Stimulated activated CD4-positive, alpha-beta T cell treated with anti-CD3 and anti-CD28 coated beads, Interleukin-4, amount 100 ng/mL, for 1 hour (primary cell): ENCODE results near the gene STYXL2.

ENCODE experiments used
- DNase-seq: peaks from one replicate; pipeline ENCODE4 v3.0.0-alpha.2; 2020

STYXL2 gene

DNA sequence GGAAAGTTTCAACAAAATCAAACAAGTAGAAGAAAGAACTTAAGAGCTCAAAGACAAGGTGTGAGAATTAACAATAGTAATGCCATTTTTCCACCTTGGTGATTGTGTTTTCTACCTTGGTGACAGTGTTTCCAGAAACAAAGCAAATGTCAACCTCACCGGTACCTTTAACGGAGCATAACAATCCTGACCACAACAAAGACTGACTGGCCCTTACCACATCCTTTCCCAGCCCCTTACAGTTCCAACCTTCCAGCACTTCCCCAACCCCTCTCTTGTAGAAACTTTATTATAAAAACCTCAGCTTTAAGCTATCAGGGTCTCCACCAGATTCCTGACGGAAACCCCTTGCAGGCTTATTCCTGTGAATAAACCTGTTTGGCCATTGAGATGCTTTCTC lies 16.7 kb downstream of the STYXL2 start:
- DNase-seq = no peak

DNA sequence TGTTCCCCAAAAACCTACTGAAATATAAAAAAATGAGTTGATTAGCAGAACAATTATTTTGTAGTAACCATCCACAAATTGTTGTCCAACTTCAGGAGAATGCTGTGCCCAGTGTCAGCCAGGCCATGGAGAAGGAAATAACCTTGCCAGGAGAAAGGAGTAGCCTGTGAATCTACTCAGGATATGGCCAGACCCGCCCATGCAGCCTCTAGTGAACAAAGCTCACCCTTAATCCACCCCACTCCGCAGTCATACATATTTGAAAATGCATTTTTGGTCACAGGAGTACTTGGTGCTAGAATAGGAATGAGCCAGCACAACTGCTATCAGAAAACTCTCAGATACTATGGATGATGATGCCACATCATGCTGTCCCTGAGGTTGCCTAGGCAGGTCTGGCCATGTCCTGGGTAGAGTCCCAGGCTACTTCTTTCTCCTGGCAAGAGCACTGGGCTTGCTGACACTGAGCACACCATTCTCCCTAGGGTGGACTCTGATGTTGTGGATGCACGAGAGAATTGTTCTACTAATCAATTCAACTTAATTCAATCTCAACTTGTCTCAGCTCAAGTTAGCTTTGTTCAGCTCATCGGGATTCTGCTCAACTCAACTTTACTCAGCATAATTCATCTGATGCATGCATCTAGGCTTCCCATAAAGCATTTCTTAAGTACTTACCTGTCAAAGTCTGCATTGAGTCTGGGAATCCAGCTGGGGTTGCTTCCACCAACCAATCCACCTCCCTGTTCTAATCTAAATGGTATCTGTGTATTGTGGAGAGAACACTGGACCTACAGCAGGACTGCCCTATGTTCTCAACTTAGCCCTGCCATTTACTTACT lies 18.2 kb downstream of the STYXL2 start:
- DNase-seq = no peak

GRCh38 chr1:167114725-167115124 lies 20.9 kb downstream of the STYXL2 start:
- DNase-seq = no peak

DNA sequence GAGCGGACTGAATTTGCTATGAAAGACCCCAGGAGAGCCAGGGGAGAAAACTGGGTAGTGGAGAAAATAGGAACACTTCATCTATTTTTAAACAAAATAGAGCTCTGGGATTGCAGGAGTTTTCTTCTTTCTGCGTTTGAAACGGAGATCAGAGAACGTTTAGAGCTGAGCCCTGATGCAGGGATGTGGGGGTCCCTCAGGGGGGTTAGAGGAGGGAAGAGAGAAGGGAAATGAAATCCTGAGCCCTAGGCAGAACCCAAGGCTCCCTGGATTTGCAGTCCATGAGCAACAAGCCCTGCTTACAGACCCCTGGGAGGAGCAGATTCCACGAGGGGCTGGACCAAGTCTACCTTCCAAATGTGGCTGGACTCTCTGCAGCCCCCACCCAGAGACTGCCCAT lies 21.8 kb downstream of the STYXL2 start:
- no peak for DNase-seq

GRCh38 chr1:167116174-167116573 lies 22.3 kb downstream of the STYXL2 start:
- no peak for DNase-seq

DNA sequence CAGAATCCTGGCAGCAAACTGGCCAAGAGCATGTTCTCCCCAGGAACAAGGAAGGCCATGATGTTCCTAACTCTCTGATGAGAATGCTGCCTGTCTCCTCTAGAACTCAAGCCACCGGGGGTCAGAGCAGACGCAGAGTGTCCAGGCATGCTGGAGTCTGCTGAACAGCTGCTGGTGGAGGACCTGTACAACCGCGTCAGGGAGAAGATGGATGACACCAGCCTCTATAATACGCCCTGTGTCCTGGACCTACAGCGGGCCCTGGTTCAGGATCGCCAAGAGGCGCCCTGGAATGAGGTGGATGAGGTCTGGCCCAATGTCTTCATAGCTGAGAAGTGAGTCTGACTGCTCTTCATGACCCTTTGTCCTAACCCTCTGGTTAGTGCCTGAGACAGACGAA lies 23.4 kb downstream of the STYXL2 start:
- no peak for DNase-seq

DNA sequence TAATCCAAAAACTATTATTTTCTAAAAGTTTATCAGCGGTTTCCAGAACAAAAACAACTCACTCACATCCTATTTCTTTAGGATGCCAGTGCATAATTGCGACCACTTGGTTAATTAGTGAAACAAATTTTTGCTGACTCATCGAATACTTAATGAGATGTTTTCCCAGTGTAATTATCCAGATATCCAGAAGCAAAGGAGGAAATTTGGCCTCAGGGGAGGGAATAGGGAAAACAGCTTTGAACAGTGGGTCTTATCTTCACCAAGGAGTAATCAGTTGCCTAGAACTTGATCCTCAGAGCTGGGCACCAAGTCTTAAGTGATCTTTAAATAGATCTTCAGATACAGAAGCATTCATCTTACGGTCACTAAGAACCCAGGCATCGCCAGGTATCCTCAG lies 24.3 kb downstream of the STYXL2 start:
- DNase-seq = no peak

- no peak for DNase-seq
These were observed 25.8 kb downstream of the STYXL2 start for GRCh38 chr1:167119696-167120095.

DNA sequence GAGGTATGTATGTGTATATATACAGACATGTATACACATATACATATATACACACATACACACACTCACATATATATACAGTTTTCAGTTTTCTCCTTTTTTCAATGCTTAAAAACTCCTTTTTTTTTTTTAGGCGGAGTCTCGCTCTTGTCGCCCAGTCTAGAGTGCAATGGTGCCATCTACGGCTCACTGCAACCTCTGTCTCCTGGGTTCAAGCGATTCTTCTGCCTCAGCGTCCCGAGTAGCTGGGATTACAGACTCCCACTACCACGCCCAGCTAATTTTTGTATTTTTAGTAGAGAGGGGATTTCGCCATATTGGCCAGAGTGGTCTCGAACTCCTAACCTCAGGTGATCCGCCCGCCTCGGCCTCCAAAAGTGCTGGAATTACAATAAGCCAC lies 27.0 kb downstream of the STYXL2 start:
- DNase-seq = no peak

- peak; percentile 33 for DNase-seq
These were observed 27.7 kb downstream of the STYXL2 start for GRCh38 chr1:167121375-167122120.

DNA sequence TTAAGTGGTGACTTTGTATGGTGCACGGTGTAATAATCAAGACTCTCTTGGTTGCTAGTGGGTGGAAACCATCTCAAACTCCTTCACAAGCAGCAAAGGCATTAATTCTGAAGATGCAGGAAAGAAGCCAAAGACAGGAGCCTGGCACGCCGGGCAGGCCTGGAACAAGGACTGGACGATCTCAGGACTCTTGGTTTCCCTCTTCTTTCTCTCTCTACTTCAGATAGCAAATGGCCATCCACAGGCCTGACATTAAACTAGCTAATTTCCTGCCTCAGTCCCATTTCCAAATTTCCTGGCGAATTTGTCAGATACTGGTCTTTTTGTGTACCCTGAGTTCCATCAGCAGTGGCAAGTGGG lies 28.2 kb downstream of the STYXL2 start:
- DNase-seq = no peak

DNA sequence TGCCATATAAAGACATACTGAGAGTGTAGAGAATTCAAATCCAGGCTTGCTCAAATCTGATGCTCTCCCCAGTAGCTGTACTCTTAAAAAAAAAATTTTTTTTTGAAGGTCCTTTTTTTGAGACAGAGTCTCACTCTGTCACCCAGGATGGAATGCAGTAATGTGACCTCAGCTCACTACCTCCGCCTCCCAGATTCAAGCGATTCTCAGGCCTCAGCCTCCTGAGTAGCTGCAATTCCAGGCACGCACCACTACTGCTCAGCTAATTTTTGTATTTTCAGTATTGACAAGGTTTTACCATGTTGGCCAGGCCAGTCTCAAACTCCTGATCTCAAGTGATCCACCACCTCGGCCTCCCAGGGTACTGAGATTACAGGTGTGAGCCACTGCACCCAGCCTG lies 28.7 kb downstream of the STYXL2 start:
- DNase-seq = no peak

DNA sequence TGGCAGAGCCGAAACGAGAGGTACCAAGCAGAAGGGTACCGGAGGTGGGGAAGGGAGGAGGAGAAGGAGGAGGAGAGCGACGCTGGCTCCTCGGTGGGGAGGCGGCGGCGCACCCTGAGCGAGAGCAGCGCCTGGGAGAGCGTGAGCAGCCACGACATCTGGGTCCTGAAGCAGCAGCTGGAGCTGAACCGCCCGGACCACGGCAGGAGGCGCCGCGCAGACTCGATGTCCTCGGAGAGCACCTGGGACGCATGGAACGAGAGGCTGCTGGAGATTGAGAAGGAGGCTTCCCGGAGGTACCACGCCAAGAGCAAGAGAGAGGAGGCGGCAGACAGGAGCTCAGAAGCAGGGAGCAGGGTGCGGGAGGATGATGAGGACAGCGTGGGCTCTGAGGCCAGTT lies 32.4 kb downstream of the STYXL2 start:
- DNase-seq = no peak

DNA sequence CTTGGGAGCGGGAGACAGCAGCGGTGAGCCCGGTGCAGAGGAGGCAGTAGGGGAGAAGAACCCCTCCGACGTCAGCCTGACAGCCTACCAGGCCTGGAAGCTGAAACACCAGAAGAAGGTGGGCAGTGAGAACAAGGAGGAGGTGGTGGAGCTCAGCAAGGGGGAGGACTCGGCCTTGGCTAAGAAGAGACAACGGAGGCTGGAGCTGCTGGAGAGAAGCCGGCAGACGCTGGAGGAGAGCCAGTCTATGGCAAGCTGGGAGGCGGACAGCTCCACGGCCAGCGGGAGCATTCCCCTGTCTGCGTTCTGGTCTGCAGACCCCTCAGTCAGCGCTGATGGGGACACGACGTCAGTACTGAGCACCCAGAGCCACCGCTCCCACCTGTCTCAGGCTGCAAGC lies 32.9 kb downstream of the STYXL2 start:
- no peak for DNase-seq

DNA sequence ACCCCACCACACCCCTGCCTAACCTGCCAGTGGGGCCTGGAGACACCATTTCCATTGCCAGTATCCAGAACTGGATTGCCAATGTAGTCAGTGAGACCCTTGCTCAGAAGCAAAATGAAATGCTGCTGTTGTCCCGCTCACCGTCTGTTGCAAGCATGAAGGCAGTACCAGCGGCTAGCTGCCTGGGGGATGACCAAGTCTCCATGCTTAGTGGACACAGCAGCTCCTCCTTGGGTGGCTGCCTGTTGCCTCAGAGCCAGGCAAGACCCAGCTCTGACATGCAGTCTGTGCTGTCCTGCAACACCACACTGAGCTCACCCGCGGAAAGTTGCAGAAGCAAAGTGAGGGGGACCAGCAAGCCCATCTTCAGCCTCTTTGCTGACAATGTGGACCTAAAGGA lies 33.4 kb downstream of the STYXL2 start:
- DNase-seq = no peak

GRCh38 chr1:167127661-167128060 lies 33.8 kb downstream of the STYXL2 start:
- DNase-seq = no peak

DNA sequence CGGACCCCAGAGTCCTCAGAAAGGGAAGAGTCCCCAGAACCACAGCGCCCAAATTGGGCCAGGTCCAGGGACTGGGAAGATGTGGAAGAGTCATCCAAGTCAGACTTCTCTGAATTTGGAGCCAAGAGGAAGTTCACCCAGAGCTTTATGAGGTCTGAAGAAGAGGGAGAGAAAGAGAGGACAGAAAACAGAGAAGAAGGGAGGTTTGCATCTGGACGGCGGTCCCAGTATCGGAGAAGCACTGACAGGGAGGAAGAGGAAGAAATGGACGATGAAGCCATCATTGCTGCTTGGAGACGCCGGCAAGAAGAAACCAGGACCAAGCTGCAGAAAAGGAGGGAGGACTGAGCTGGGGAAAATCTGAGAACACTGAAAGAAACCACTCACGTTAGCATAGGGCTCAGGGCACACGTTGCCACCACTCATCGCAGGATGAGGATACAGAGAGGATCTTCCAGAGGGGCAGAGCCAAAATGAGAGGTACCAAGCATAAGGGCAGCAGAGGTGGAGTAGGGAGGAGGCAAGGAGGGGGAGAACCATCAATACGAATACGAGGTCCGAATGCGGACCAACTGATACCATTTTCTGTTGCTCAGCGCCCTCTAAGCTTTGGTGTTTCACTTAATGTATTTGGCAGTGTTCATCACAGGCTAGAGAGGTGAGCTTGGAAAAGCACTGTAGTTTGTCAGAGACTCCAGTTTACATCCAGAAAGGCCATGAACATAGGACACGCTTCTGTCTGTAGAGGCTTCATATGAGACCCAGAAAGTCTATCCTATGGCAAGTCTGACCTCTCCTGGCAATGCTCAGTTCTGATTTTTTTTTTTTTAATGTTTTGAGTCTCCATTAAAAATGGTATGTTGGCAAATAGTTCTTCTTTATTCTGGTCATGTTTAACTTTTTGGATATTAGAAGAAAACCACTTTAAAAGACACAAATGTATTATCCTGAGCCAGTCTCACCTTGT lies 34.7 kb downstream of the STYXL2 start:
- DNase-seq = no peak

GRCh38 chr1:167130829-167131510 lies 37.1 kb downstream of the STYXL2 start:
- DNase-seq = no peak

- DNase-seq = no peak
These were observed 38.6 kb downstream of the STYXL2 start for GRCh38 chr1:167132301-167133010.

DNA sequence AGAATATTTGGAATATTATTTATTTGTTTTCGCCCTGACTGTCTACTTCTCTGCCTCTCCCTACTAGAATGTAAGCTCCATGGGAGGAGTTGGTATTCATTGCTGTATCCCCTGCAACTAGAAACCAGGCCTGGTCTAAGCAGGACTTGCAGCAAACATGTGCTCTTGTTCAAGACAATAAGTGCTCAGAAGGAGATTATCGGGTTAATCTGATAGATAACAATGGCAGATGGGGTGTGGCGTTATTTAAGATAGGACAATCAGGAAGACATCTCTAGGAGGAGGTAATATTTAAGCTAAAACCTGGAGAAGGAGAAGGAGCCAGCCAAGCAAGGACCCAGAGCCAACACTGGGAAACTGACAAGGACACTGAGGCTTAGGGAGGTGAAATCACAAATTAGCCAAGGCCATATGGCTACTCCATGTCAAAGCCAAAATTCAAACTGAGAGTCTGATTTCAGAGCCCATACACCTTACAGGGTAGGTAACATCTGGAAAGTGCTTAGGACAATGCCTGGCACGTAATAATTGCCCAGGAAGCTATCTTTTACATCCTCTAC lies 41.5 kb downstream of the STYXL2 start:
- no peak for DNase-seq

DNA sequence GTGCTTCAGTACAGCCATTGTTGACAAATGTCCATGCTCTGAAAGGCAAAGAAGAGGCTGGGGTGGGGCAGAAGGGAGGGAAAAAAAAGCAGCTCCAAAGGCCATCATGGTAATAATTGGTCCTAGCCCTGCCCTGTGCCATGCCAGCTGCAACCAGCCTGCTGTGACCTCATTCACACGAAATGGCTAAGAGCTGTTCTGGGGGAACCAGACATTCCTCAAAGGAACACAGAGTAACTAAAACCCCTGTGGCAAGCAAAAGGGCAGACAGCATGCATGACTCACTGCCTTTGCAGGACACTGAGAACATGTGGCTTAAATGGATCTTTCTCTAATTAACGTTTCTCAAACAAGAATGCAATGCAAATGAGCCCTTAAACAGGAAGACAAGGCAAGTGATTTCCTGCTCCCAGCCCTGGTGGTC lies 42.3 kb downstream of the STYXL2 start:
- no peak for DNase-seq

- DNase-seq = no peak
These were observed 42.9 kb downstream of the STYXL2 start for GRCh38 chr1:167136806-167137205.
